Measurements from ENCODE around the gene NUP214. TPM values are rescaled to one million over a fixed set of nuclear protein-coding genes. Genes with fewer than 3 reads are reported as not detected.

The NUP214 gene
- 21.7 TPM for total RNA-seq

- DNase-seq = peak; percentile 96
These were observed at the start of gene NUP214 for GRCh38 chr9:131125288-131126058. TSS of gene NUP214 (plus strand) at chr9:131125586. CDS start at chr9:131125705, 119 bp downstream.

- no peak for DNase-seq
These were observed 48.8 kb upstream of the NUP214 start for GRCh38 chr9:131076347-131077195.

- DNase-seq = no peak
These were observed 46.7 kb upstream of the NUP214 start for GRCh38 chr9:131078427-131079366.

GRCh38 chr9:131080589-131080988 lies 44.8 kb upstream of the NUP214 start:
- DNase-seq = no peak

- DNase-seq = no peak
These were observed 43.5 kb upstream of the NUP214 start for GRCh38 chr9:131081868-131082267.

GRCh38 chr9:131082774-131083512 lies 42.4 kb upstream of the NUP214 start:
- DNase-seq = no peak

- no peak for DNase-seq
These were observed 40.6 kb upstream of the NUP214 start for GRCh38 chr9:131084661-131085369.

- no peak for DNase-seq
These were observed 39.8 kb upstream of the NUP214 start for GRCh38 chr9:131085370-131086122.

GRCh38 chr9:131087354-131087893 lies 38.0 kb upstream of the NUP214 start:
- no peak for DNase-seq

- DNase-seq = no peak
These were observed 35.2 kb upstream of the NUP214 start for GRCh38 chr9:131090025-131090787.

- no peak for DNase-seq
These were observed 33.9 kb upstream of the NUP214 start for GRCh38 chr9:131091352-131091992.

- no peak for DNase-seq
These were observed 33.4 kb upstream of the NUP214 start for GRCh38 chr9:131092030-131092429.

GRCh38 chr9:131092548-131093440 lies 32.6 kb upstream of the NUP214 start:
- DNase-seq = no peak

GRCh38 chr9:131094015-131094414 lies 31.4 kb upstream of the NUP214 start:
- no peak for DNase-seq

- DNase-seq = peak; percentile 36
These were observed 30.8 kb upstream of the NUP214 start for GRCh38 chr9:131094622-131095021.

- no peak for DNase-seq
These were observed 29.6 kb upstream of the NUP214 start for GRCh38 chr9:131095666-131096268.
